GM19463 (cell line): ENCODE data around the gene CREBBP.
"Not testable (repeated sequence)": the region's sequence is repeated elsewhere in the genome, so short reads cannot be mapped to it uniquely, and the experiment has no call there.

ENCODE experiments used
- ATAC-seq: cut with Tn5 transposase; IDR thresholded peaks from one replicate; pipeline ENCODE4 v1.9.1; 2021; ENCODE audit warnings: mild to moderate bottlenecking, moderate library complexity; ENCODE audit not compliant: unreplicated experiment

Gene CREBBP

GRCh38 chr16:3717235-3718018, 163.1 kb downstream of the CREBBP start, which contains the start of gene TRAP1:
TRAP1 (minus strand) TSS chr16:3717524; CDS start chr16:3717508, 16 bp downstream.
- ATAC-seq: peak; percentile 89

DNA sequence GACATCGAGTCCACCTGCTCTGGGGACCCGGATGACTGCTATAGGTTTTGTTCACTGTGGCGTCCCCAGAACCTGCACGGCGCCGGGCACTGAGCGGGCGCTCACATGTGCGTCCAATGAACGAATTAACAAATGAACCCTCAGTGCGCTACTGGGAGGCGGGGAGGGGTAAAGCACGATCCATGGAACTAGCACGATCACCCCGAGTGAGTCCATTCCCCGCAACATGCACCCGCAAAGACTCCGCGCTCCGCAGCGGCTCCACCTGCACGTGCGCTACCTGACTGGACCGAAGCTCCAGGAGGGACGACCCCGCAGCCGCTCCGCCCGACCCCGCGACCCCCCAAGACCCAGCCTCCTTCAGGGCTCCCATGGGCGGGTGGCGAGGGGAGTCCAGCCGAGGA, 163.7 kb downstream of the CREBBP start:
- peak; percentile 14 for ATAC-seq

- no peak for ATAC-seq
These were observed 165.1 kb downstream of the CREBBP start for GRCh38 chr16:3715430-3715829.

DNA sequence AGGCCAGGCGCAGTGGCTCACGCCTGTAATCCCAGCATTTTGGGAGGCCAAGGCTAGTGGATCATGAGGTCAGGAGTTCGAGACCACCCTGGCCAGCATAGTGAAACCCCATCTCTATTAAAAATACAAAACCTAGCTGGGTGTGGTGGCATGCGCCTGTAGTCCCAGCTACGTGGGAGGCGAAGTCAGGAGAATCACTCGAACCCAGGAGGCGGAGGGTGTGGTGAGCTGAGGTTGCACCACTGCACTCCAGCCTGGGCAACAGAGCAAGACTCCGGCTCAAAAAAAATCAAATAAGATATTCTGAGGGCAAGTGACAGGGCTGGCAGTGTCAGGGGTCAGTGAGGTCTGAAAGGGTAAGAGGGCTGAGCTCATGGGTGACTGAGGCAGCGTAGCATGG, 166.1 kb downstream of the CREBBP start:
- not testable (repeated sequence) for ATAC-seq

- ATAC-seq: no peak
These were observed 166.8 kb downstream of the CREBBP start for GRCh38 chr16:3713587-3714242.

DNA sequence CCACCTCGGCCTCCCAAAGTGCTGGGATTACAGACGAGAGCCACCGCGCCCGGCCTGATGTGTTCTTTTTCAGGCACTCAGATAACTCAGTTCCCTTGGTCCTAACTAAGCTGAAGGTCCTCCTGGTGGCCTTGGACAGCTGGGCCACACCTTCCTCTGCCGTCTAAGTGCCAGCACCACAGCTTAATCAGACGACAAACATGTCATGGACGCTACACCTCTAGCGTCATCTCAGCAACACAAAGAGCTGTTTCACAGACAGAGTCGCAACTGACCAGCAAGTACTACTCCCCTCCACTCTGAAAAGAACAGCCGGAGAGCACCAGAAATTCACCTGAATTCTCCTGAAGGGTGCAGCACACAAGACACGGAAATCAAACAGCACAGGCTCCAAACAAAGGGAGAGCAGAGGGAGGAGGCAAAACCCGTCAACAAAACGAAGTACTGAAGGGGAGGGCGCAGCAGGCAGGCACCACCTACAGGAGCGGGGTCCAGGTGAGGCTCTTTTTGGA, 167.6 kb downstream of the CREBBP start:
- ATAC-seq: no peak

GRCh38 chr16:3706253-3707012, 174.1 kb downstream of the CREBBP start:
- no peak for ATAC-seq

DNA sequence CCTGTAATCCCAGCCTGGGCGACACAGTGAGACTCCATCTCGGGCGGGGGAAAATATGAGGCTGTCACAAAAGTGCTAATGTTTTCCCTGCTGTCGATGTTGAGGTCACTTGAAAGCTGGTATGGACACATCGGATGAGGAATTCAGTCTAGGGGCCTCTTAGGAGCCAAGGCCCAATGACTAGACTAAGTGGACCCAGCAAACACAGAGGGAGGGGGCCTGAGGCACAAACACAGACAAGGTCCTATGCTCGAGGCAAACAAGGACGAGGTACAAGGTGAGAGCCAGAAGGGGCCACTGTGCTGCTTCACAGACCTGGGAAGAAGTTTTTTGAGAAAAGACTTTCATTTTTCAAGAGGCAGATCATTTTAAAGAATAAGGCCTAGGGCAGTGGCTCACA, 178.4 kb downstream of the CREBBP start:
- no peak for ATAC-seq

DNA sequence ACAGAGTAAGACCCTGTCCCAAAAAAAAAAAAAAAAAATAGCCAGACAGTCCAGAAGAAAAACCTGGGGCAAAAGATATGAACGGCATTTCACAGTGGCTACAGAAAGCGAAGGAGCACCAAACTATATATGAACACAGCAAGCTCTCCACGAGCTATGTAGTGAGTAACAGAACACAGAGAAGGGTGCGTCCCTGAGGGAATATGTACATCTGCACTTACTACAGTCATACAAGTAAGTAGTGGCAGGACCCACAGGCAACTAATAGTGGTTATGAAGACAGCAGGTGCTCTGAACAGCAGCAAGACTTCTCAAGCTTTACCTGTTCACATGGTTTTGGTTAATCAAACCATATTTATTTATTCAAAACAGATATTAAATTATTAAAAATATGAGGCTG, 179.0 kb downstream of the CREBBP start:
- ATAC-seq: no peak

DNA sequence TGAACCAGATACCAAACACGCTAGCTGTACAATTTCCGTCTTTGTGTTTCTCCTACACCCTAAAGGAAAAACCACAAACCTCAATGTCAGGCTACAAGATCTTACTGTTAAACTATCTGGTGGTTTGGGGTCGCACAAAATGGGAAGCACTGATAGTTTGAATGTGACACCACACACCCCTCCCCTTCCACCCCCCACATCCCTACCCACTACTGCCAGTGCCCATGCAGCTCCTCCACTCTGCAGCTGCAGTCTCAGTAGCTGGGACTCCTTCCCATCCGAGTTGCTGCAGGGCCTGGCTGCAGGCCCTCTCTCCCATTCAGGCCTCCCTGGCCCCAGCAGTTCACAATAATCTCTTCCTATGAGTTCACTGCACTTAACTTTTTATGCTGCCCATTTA, 181.6 kb downstream of the CREBBP start:
- no peak for ATAC-seq

DNA sequence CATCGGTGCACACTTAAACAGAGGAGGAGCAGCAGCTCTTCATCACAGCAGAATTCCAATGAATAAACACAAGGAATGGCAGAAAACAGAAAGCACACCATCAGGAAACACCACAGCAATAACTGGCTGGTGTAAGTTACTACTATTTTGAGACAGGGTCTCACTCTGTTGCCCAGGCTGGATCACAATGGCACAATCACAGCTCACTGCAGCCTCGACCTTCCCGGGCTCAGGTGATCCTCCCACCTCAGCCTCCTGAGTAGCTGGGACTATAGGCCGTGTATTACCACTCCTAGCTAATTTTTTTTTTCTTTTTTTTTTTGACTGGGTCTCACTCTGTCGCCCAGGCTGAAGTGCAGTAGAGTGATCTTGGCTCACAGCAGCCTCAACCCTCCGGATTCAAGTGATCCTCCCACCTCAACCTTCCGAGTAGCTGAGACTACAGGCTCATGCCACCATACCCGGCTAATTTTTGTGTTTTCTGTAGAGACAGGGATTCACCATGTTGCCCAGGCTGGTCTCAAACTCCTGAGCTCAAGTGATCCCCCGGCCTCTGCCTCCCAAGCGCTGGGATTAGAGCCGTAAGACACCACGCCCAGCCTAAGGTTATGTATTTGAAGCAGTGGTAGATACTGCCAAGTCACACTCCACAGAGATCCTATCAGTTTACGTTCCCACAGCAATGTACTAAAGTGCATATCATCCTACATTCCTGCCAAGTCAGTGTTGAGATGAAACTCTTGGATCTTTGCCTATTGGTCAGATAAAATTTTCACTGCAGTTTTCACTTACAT, 183.9 kb downstream of the CREBBP start:
- no peak for ATAC-seq

GRCh38 chr16:3695610-3696369, 184.7 kb downstream of the CREBBP start:
- no peak for ATAC-seq

- ATAC-seq: no peak
These were observed 186.5 kb downstream of the CREBBP start for GRCh38 chr16:3694051-3694450.

DNA sequence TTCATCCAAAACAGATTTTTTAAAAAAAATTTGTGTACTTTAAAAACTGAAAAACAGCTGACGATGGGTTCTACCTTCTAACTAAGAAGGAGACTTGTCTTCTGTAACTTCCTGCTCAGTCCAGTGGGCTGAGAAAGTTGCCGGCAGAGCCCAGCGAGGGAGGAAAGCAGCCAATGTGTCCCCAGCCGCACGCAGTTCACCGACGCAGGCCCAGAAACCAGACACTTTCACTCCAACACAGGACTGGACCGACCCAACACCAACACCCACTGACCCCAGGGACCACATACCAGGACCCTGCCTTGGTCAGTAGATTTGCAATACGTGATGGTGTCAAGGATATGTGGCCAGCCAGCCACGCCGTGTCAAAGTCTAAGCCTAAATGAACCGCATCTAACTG, 188.8 kb downstream of the CREBBP start:
- no peak for ATAC-seq

DNA sequence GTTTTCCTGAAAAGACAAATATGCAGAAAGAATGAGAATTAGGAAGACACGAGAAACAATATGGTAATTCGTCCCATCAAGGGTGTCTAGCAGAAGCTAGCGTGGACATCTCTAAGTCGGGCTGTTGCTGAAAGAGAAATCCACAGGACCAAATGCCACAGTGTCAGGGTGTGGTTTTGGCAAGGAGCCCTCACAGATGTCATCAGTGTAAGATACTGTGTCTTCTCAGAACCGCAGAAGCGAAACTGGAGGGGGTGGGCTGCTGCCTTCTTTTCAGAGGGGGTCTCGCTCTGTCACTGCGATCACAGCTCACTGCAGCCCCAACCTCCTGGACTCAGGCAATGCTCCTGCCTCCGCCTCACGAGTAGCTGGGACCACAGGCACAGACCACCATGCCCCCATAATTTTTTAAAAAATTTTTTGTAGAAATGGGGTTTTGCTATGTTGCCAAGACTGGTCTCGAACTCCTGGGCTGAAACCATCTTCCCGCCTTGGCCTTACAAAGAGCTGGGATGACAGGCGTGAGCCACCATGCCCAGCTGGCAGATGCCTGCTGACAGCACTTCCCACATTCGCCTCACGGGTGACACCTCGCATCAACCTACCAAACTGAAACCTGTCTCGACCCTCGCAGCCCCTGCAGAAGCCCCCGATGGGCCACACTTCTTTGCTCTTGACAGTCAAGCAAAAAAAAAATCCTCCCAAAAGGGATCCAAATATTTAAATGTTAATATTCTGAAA, 189.4 kb downstream of the CREBBP start:
- ATAC-seq: no peak

- peak; percentile 71 for ATAC-seq
These were observed 190.0 kb downstream of the CREBBP start for GRCh38 chr16:3690470-3690928.

GRCh38 chr16:3689731-3690130, 190.8 kb downstream of the CREBBP start:
- no peak for ATAC-seq

- no peak for ATAC-seq
These were observed 192.7 kb downstream of the CREBBP start for GRCh38 chr16:3687792-3688191.

DNA sequence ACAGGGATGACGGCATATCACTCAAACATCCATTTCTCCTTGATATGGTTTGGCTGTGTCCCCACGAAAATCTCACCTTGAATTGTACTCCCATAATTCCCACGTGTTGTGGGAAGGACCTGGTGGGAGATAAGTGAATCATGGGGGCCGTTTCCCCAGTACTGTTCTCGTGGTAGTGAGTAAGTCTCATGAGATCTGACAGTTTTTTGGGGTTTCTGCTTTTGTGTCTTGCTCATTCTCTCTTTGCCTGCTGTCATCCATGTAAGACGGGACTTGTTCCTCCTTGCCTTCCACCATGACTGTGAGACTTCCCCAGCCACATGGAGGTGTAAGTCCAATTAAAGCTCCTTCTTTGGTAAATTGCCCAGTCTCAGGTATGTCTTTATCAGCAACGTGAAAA, 193.5 kb downstream of the CREBBP start:
- no peak for ATAC-seq
